Measurements from ENCODE around the gene DLL3. TPM values are rescaled to one million over a fixed set of nuclear protein-coding genes. Genes with fewer than 3 reads are reported as not detected.
A peak's percentile ranks its signal among the peaks of the same experiment; 100 is the strongest.

Gene DLL3
- total and polyA plus RNA-seq, 9 of the 15 experiments (the other 6 are each of a cell fraction or from before 2014, with no cell fraction given): 0.80 to 6.3 (median 1.2) TPM

- no peak for TF ChIP-seq CEBPZ (IDR thresholded peaks at IDR 0.05; ENCODE audit: borderline replicate concordance, low read depth, low read length)
- no peak for TF ChIP-seq COPS2 (conservative IDR thresholded peaks at IDR 0.05)
- no peak for TF ChIP-seq EWSR1 (IDR thresholded peaks at IDR 0.05; ENCODE audit: borderline replicate concordance, low read depth, partially characterized antibody)
- TF ChIP-seq ZBTB17 (CRISPR knock-in tag; IDR thresholded peaks at IDR 0.05): no peak
- no peak for TF ChIP-seq NCOA2 (IDR thresholded peaks at IDR 0.05; ENCODE audit: partially characterized antibody in 2 of 2)
- peak; percentile 73 for TF ChIP-seq VEZF1 (CRISPR knock-in tag; IDR thresholded peaks at IDR 0.05)
- peak; percentile 94 for TF ChIP-seq NEUROD1 (IDR thresholded peaks at IDR 0.05; ENCODE audit: borderline replicate concordance, low read depth, low read length, partially characterized antibody)
- no peak for TF ChIP-seq PURB (CRISPR knock-in tag; IDR thresholded peaks at IDR 0.05; ENCODE audit: low read depth)
- TF ChIP-seq PRMT5 (CRISPR knock-in tag; IDR thresholded peaks at IDR 0.05): no peak
- TF ChIP-seq MYBL2 (IDR thresholded peaks at IDR 0.05; ENCODE audit: low read depth): no peak
- no peak for TF ChIP-seq MYBL2 (CRISPR knock-in tag; IDR thresholded peaks at IDR 0.05; ENCODE audit: borderline replicate concordance)
- TF ChIP-seq KDM1A (IDR thresholded peaks at IDR 0.05): peak in 1 of 2 experiments; percentile 43; a peak in 1 of 4 replicates
- no peak for TF ChIP-seq NUFIP1 (IDR thresholded peaks at IDR 0.05; ENCODE audit: partially characterized antibody)
- peak; percentile 60 for TF ChIP-seq BHLHE40 (IDR thresholded peaks at IDR 0.05; ENCODE audit: low read length)
- TF ChIP-seq POU5F1 (IDR thresholded peaks at IDR 0.05; ENCODE audit: borderline replicate concordance, low read depth, low read length, partially characterized antibody): peak; percentile 96
- TF ChIP-seq ZNF75A (CRISPR knock-in tag; IDR thresholded peaks at IDR 0.05): no peak
- 0 out of 2 replicates have a peak, but pooled peaks have one; percentile 24 for TF ChIP-seq CBFA2T3 (IDR thresholded peaks at IDR 0.05)
- no peak for TF ChIP-seq TSC22D4 (tag; IDR thresholded peaks at IDR 0.05)
Observed at GRCh38 chr19:39480337-39481228, 18.2 kb upstream of the DLL3 start, which contains the start of gene TIMM50 (continued).

All from K562 (cell line).